Activated T-cell treated with anti-CD3 and anti-CD28 coated beads, Interleukin-2, amount 50 U/mL, for 4 hours (primary cell): ENCODE measurements around the gene COL25A1. TPM values are rescaled to one million over a fixed set of nuclear protein-coding genes. Genes with fewer than 3 reads are reported as not detected.
"Not testable (repeated sequence)": the region's sequence is repeated elsewhere in the genome, so short reads cannot be mapped to it uniquely, and the experiment has no call there.

Source experiments
- ATAC-seq, 2 donors: fragments of 200-7000 bp; cut with Tn5 transposase; one replicate each; pipeline ENCODE4 v1.10.0; 2021
- DNase-seq: peaks from one replicate; pipeline ENCODE4 v3.0.0-alpha.2; 2020
- H3K27me3 Mint-ChIP-seq: one replicate; pipeline ENCODE4 v1.8.0; 2021; ENCODE audit warnings: low read depth, mixed read lengths
- H3K36me3 Mint-ChIP-seq: one replicate; pipeline ENCODE4 v1.8.0; 2022; ENCODE audit warnings: mixed read lengths; ENCODE audit not compliant: insufficient read depth
- H3K4me1 Mint-ChIP-seq: one replicate; pipeline ENCODE4 v1.8.0; 2021; ENCODE audit warnings: low read depth, mixed read lengths
- H3K4me3 Mint-ChIP-seq: one replicate; pipeline ENCODE4 v1.8.0; 2021; ENCODE audit warnings: mild to moderate bottlenecking, moderate library complexity, mixed read lengths
- H3K9me3 Mint-ChIP-seq: one replicate; pipeline ENCODE4 v1.8.0; 2021; ENCODE audit warnings: mixed read lengths
- total RNA-seq, 3 donors: library from RNA; stranded (reverse); gene quantifications; one replicate each; pipeline ENCODE4 v1.2.1, GENCODE V29; 2021

COL25A1 gene
- total RNA-seq, 3 donors from 2014 or later: 0.05 TPM; not detected in 2

- DNase-seq (no peak), ATAC-seq (no peak)
- Mint-ChIP-seq H3K27me3 (no peaks in the 10 kb centered on the region), H3K36me3 (no peaks in the 10 kb centered on the region), H3K4me1 (no peaks in the 10 kb centered on the region), H3K9me3 (no peaks in the 10 kb centered on the region), H3K4me3 (no peak overlapping the region)
These were observed 260.7 kb downstream of the COL25A1 start for GRCh38 chr4:109041463-109042360.

GRCh38 chr4:109040441-109040840 lies 262.0 kb downstream of the COL25A1 start:
- DNase-seq (no peak), ATAC-seq (no peak)
- H3K4me3 Mint-ChIP-seq: no peak overlapping the region
- no peaks in the 10 kb centered on the region for H3K9me3 Mint-ChIP-seq
- no peaks in the 10 kb centered on the region for H3K4me1 Mint-ChIP-seq
- no peaks in the 10 kb centered on the region for H3K36me3 Mint-ChIP-seq
- no peaks in the 10 kb centered on the region for H3K27me3 Mint-ChIP-seq

- Mint-ChIP-seq H3K9me3 (no peaks in the 10 kb centered on the region), H3K27me3 (no peaks in the 10 kb centered on the region), H3K36me3 (no peaks in the 10 kb centered on the region), H3K4me1 (no peaks in the 10 kb centered on the region), H3K4me3 (no peak overlapping the region)
- ATAC-seq (no peak), DNase-seq (no peak)
These were observed 265.4 kb downstream of the COL25A1 start for GRCh38 chr4:109037026-109037425.

GRCh38 chr4:109033993-109034392 lies 268.5 kb downstream of the COL25A1 start:
- no peaks in the 10 kb centered on the region for H3K4me1 Mint-ChIP-seq

GRCh38 chr4:109032671-109033070 lies 269.8 kb downstream of the COL25A1 start:
- no peaks in the 10 kb centered on the region for H3K4me1 Mint-ChIP-seq
- ATAC-seq (no peak), DNase-seq (no peak)
- H3K4me3 Mint-ChIP-seq: no peak overlapping the region
- H3K27me3 Mint-ChIP-seq: no peaks in the 10 kb centered on the region
- no peaks in the 10 kb centered on the region for H3K36me3 Mint-ChIP-seq
- H3K9me3 Mint-ChIP-seq: no peaks in the 10 kb centered on the region

More at GRCh38 chr4:109033993-109034392, 268.5 kb downstream of the COL25A1 start:
- ATAC-seq (no peak), DNase-seq (no peak)
- Mint-ChIP-seq H3K27me3 (no peaks in the 10 kb centered on the region), H3K9me3 (no peaks in the 10 kb centered on the region), H3K4me3 (no peak overlapping the region), H3K36me3 (no peaks in the 10 kb centered on the region)

- Mint-ChIP-seq H3K27me3 (no peaks in the 10 kb centered on the region), H3K36me3 (no peaks in the 10 kb centered on the region), H3K9me3 (no peaks in the 10 kb centered on the region), H3K4me1 (no peaks in the 10 kb centered on the region), H3K4me3 (no peak overlapping the region)
- ATAC-seq: no peak
- DNase-seq: no peak
These were observed 272.5 kb downstream of the COL25A1 start for GRCh38 chr4:109029987-109030386.

GRCh38 chr4:109027016-109027500 lies 275.4 kb downstream of the COL25A1 start:
- no peaks in the 10 kb centered on the region for H3K4me1 Mint-ChIP-seq
- no peak overlapping the region for H3K4me3 Mint-ChIP-seq

GRCh38 chr4:109026588-109026987 lies 275.9 kb downstream of the COL25A1 start:
- Mint-ChIP-seq H3K36me3 (no peaks in the 10 kb centered on the region), H3K27me3 (no peaks in the 10 kb centered on the region), H3K9me3 (peaks cover 7% of the 10 kb centered on the region), H3K4me3 (no peak overlapping the region), H3K4me1 (no peaks in the 10 kb centered on the region)
- DNase-seq (no peak), ATAC-seq (no peak)

More at GRCh38 chr4:109027016-109027500, 275.4 kb downstream of the COL25A1 start:
- DNase-seq (no peak), ATAC-seq (no peak)
- H3K36me3 Mint-ChIP-seq: no peaks in the 10 kb centered on the region
- peaks cover 4% of the 10 kb centered on the region for H3K9me3 Mint-ChIP-seq
- no peaks in the 10 kb centered on the region for H3K27me3 Mint-ChIP-seq

- no peak for DNase-seq
- Mint-ChIP-seq H3K4me3 (no peak overlapping the region), H3K36me3 (no peaks in the 10 kb centered on the region), H3K27me3 (no peaks in the 10 kb centered on the region), H3K9me3 (peaks cover 14% of the 10 kb centered on the region), H3K4me1 (no peaks in the 10 kb centered on the region)
- ATAC-seq: no peak
These were observed 276.9 kb downstream of the COL25A1 start for GRCh38 chr4:109025471-109026076.

GRCh38 chr4:109022961-109023360 lies 279.5 kb downstream of the COL25A1 start:
- ATAC-seq (no peak), DNase-seq (no peak)
- Mint-ChIP-seq H3K9me3 (peaks cover 14% of the 10 kb centered on the region), H3K4me1 (no peaks in the 10 kb centered on the region), H3K4me3 (no peak overlapping the region), H3K36me3 (no peaks in the 10 kb centered on the region), H3K27me3 (no peaks in the 10 kb centered on the region)

GRCh38 chr4:109021630-109022029 lies 280.8 kb downstream of the COL25A1 start:
- not testable (repeated sequence) for H3K4me3 Mint-ChIP-seq, DNase-seq, H3K27me3 Mint-ChIP-seq, H3K4me1 Mint-ChIP-seq, ATAC-seq, H3K36me3 Mint-ChIP-seq
- H3K9me3 Mint-ChIP-seq: peaks cover 14% of the 10 kb centered on the region

- DNase-seq: no peak
- H3K9me3 Mint-ChIP-seq: peaks cover 14% of the 10 kb centered on the region
- H3K4me1 Mint-ChIP-seq: no peaks in the 10 kb centered on the region
- no peak overlapping the region for H3K4me3 Mint-ChIP-seq
- ATAC-seq: no peak
- H3K36me3 Mint-ChIP-seq: no peaks in the 10 kb centered on the region
- H3K27me3 Mint-ChIP-seq: no peaks in the 10 kb centered on the region
These were observed 281.6 kb downstream of the COL25A1 start for GRCh38 chr4:109020861-109021260.

- Mint-ChIP-seq H3K4me3 (no peak overlapping the region), H3K4me1 (no peaks in the 10 kb centered on the region), H3K27me3 (no peaks in the 10 kb centered on the region)
These were observed 286.3 kb downstream of the COL25A1 start for GRCh38 chr4:109016200-109016599.

GRCh38 chr4:109015413-109015810 lies 287.0 kb downstream of the COL25A1 start:
- no peak for ATAC-seq
- no peaks in the 10 kb centered on the region for H3K36me3 Mint-ChIP-seq

More at GRCh38 chr4:109016200-109016599, 286.3 kb downstream of the COL25A1 start:
- no peak for ATAC-seq
- peaks cover 5% of the 10 kb centered on the region for H3K9me3 Mint-ChIP-seq
- no peaks in the 10 kb centered on the region for H3K36me3 Mint-ChIP-seq
- no peak for DNase-seq

More at GRCh38 chr4:109015413-109015810, 287.0 kb downstream of the COL25A1 start:
- H3K4me3 Mint-ChIP-seq: no peak overlapping the region
- no peaks in the 10 kb centered on the region for H3K9me3 Mint-ChIP-seq
- no peak for DNase-seq
- H3K4me1 Mint-ChIP-seq: no peaks in the 10 kb centered on the region
- H3K27me3 Mint-ChIP-seq: no peaks in the 10 kb centered on the region
